GM18517 (cell line): ENCODE data around the gene DCLK1.
A peak's percentile ranks its signal among the peaks of the same experiment; 100 is the strongest.

Source experiments
- ATAC-seq: cut with Tn5 transposase; IDR thresholded peaks from one replicate; pipeline ENCODE4 v1.9.1; 2021; ENCODE audit warnings: mild to moderate bottlenecking, moderate library complexity; ENCODE audit not compliant: unreplicated experiment

Gene DCLK1

DNA sequence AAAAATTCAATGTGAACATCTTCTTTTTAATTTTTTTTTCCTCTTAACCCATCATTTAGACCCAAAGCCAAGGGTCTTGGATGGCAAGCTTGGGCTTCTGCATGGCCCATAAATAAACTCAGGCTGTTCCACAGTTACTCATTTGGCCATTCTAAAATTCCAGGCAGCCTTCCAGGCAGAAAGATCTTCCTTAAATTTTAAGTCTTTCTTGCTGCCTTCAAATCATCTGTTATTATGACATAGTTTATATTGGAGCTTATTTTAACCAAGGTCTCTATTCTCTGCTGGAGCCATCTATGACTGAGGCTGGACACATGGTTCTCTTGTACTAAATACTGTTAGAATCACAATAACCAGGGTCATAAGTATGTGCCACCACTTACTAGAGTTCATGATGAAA lies 337.4 kb downstream of the DCLK1 start:
- no peak for ATAC-seq

DNA sequence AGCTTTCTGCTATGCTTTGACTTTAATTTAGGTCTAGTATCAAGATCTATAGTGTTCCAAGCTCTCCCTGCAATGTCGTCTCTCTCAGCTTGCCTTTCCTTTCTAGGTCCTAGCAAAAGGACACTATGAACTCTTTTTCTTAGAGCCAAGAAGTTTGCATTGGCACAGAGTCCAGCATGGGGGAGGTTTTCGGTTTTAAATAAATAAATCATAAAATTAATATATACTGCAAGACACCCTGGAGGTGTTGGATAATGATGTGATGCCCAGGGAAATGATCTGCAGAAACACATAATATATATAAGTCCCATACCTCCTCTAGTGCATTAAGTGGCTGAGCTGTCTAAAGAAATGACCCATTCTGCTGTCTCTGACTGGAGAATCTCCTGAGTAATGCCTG lies 338.3 kb downstream of the DCLK1 start:
- ATAC-seq = no peak

DNA sequence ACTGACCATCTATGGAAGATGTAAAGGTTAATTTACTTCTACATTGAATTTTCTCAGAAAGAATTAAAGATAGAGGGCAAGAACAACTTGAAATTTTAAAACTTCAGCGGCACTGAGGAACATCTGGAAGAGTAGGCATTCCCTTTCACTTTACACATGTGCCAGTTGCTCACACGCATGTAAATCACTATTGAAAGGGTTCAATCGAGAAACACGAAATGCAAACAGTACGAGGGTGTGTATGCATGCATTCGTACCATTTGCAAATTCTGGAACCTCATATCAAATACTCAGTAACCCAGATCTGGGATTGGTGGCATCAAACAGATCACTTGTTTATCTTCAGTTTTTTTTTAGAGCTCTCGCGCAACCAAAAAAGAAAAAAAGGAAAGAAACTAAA lies 339.2 kb downstream of the DCLK1 start:
- ATAC-seq = no peak

DNA sequence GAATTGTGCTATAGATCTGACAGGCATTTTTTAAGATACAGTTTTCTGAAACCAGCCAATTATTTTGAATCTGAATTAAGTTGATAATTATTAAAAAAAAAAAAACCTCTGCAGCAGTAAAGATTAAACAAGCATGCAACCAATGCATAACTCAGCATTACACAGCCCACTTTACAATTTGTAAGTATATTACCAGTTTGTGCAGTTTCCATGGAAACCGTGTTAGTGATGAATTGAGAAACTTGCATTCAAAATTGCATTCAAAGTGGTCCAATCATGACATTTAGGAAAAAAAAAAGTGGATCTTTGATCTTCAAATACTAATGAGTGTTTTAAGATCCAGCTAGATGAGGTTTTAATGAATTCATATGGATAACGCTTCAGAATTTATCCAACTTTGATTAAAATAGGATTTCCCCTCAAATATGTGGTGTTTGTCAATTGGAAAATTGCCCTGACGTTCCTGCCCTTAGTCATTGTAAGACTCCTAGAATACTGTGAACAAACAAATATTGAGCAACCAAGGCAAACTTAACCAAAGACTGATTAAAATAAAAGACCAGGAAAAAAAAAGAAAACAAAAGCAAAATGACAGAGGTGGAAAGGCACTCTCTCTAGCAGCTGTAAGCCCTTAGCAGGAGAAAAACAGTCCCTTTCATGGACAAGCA lies 339.9 kb downstream of the DCLK1 start:
- ATAC-seq = no peak

DNA sequence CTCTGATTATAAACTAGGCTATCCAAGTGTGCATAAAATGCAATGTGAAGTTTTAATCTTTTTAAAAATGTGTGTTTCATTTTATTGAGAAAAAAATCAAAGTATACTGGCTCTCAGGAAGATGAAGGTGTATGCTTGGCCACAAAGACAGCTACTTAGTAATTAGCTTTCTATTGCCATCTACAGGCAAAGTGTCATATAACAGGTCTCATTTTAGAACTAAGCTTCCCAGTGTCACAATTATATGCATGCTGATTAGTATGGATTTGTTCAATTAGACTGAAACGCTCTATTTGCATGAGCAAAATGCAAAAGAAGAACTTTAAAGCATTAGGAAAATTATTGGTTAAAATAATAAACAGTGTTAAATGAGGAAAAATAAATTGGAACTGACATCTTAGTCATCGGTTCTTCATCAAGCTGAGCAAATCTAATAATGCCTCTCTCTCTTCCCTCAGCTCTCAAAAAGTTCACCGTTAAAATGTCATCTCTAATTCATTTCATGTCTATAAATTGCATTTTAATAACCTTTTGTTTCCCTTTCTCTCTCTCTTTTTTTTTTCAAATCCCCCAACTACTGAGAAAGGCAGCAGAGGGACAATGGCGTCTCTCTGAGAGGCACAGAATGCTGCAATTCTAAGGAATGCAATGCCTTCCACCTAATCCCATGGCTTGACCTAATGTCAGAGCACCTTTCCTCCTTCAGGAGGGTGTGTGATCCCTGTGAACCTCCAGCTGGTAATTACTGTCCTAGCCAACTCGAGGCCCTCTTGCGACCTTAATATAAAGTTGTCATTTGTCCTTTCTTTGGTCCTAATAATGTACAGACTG lies 341.6 kb downstream of the DCLK1 start:
- ATAC-seq = peak; percentile 59

DNA sequence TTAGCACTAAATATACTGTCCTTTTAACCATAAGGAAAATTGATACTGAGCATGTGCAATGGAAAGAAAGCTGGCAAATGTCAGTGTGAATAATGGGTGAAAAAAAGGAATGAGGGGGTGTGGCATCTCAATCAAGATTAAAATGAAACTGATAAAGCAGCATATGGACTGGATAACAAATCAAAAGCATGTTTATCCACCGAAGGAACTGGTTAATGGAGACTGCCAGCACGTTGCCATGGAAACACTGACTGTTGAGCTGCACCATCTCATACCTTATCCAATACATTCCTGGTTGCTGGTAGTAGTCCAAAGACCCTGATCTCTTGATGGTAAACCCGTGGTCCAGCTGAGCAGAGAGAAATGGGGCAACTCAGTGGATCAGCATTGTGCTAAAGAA lies 343.2 kb downstream of the DCLK1 start:
- no peak for ATAC-seq

DNA sequence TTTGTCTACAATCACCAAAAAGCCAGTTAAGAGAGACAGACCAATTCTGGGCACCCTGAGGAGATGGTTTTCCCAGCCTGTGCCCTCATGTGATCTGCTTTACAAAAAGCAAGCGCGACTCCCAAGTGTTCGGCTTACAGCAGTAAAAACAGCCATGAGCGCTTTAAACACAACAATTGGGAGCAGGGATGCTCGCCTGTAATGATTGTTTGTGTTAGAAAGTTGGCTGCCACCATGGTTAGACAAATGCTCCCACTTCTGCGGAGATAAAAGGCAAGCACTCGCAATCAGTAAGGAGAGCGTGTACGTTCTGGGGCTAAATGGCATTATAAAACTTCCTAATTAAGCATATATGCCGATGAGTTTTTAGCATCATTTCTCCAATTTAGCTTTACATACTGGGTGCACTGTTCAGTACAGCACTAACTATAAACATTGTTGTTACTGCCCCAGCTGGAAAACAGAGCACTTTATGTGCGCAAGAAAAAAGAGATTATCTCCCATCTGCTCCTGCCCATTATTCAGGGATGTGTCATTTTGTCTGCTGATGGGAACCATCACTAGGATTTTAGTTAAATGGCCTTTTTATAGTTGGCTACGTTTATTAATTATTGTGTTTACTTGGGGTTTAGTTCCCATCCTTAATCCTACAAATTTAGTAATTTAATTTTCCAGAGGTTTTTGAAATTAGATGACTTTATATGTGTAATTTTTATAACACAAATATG lies 345.4 kb downstream of the DCLK1 start:
- ATAC-seq = no peak

DNA sequence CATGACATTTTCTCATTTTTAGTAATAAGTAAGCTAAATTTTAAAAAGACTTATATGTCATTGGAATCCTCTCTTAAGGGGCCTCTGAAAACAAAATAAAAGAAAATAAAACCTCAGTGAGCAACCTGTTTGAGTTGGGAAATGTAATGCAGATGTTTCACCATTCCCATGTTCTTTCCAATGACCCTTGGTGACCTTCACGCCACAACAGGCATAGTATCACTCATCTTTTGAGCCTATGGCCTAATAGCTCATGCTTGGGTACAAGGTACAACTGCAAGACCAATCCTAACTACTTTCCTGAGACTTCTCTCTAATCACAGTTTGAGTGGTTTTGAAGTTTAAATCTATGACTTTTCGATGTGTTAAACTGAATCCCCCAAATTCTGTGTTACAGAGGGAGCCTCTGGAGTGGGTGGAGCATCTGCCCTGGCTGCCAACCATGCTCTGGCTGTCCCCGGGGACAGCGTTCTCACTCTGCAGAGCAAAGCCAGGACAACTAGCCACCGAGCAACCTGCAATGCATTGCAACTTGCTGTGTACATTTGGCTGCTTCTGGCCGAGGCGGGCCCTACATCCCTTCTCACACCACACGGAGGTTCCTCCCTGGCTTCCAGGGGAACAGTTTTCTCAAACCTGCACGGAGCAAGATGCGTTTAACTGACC lies 346.8 kb downstream of the DCLK1 start:
- no peak for ATAC-seq

DNA sequence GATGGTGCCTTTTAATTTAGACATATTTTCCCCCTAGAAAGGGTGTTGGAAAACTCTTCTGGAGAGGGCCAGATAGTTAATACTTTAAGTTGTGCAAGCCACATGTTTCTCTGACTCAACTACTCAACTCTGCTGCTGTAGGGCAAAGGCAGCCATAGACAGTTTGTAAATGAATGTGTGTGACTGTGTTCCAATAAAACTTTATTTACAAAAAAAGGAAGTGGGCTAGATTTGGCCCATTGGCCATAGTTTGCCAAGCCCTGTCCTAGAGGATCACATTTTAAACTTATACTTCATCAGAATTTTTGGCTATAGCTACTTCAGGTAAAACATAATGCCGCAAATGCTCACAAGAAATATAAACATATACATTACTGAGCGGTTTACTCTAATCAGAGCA lies 348.4 kb downstream of the DCLK1 start:
- ATAC-seq = no peak

DNA sequence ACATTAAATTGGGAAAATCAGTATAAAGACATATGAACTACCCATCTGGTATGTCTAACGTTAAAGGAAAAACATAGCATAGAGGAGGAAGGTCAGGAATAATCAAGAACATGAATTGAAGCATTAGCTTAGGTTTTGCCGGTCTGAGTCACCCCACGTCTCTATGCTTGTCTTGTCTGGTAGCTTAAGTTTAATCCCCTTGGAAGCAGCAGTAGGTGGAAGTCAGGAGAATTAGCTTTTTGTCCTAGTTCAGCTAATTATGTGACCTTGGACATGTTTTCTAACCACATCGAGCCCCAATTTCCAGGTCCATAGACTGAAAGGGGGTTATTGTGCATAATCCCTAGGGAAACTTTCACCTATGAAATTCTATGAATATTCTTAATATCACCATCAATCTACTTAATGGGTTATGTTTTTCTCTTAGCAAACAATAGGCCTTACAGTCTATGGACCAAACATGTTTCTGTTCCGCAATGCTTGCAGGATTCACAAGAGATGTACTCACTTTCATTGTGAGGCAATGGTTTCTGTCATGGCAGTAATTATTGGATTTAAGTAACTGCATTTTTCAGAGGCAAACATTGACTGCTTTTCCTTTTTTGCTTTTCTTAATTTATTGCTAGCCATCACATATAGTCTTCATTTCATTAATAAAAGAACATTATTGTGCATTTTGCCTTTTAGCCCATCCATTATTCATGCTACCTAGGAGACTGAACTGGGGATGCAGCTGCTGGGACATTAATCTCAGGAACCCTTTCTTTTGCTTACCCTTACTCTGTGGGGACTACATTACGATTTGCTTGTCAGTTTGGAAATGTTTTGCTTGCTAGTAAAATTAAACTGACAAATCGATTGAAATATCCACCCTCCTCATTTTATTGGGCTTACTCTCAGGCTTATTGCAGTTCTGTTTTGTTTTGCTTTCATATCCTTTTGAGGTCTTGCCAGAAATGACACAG lies 349.9 kb downstream of the DCLK1 start:
- no peak for ATAC-seq

DNA sequence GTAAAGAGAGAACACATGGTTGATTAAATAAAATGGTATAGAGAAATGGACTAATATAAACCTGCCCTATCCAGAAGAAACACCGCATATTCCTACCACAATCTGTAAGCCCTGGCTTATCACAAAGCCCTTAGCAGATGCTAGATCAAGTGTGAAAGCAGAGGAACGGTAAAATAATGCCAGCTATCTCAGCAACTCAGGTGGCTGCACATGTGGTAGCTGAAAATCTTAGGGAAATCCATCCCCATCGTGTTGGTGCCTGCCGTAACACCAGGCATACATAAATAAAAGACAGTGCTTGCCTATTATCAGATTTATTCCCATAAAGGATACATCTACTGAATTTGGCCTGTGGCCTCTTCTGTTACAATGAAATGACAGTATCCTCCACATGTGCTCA lies 350.6 kb downstream of the DCLK1 start:
- ATAC-seq = no peak

DNA sequence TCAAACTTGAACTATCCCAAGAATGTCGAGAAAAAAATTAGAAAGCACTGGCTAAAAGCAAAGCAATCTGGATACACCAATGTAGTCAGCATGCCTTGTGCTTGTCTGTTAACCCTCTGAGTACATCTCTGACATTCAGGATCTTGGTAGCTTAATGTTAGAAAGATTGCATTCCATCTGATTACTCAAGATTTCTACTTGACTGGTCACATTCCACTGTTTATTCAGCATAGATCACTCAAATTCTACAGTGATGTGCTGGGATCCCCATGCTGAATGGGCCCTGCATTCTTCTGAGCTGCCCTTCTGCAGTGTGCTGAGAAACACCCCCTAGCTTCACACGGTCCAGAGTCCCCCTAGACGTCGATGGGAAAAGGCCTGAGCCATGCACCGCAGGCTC lies 359.3 kb downstream of the DCLK1 start:
- ATAC-seq = no peak

DNA sequence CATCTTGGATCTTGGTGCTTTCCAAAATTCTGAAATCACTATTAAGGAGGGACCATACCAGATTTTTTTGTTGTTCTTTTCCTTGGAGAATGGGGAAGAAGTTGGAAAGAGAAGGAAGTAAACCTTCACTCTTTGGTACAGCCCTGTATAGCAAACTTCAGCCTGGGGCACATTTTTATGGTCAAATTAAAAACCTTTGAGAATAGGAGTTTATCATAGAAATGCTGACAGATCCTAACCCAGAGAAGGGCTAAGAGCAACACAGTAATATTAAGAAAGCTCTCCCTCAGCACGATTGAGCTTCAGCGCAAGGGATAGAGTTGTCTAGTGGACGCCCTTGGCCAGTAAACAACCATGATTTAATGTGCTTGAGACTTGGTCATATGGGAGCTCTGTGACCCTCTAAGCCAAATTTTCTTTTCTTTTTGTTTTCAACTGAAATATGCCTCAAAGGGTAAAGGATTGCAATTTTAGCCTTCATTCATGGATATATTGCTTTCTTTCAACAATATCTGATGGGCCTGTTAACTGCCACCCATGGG lies 360.4 kb downstream of the DCLK1 start:
- no peak for ATAC-seq

DNA sequence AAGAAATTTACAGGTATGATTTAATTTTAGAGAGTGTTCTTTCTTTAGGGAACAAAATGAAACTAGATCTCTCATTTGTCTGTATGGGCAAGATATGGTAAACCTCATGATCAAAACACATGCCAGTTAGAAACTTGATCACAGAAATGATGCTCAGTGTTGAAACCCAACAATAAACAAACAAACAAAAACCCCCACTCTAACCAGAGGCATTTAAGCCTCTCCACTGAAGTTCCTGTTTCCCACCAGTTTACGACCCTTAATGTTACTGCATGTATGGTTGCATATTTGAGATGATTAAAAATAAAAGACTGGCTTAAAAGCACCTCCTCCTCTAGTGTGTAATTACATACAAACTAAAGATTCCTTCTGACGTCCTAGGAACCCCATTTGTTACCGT lies 361.4 kb downstream of the DCLK1 start:
- ATAC-seq = no peak

DNA sequence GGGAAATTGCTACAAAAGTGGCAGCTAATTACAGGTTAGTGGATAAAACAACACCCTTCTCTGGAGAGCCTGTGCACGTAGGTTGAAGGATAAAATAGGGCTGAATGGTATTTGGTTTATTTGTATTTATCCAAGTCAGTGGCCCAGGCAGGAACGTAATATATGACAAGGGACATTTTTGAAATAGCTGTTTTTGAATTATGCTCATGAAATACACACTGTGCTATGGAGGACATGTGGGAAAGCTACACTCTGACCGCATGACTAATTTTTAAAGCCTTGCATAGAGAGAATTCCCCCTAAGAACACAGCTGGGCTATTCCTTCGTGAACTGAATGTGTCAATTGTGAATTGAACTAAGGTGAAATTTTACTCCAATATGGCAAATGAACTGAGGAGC lies 362.6 kb downstream of the DCLK1 start:
- ATAC-seq = no peak

DNA sequence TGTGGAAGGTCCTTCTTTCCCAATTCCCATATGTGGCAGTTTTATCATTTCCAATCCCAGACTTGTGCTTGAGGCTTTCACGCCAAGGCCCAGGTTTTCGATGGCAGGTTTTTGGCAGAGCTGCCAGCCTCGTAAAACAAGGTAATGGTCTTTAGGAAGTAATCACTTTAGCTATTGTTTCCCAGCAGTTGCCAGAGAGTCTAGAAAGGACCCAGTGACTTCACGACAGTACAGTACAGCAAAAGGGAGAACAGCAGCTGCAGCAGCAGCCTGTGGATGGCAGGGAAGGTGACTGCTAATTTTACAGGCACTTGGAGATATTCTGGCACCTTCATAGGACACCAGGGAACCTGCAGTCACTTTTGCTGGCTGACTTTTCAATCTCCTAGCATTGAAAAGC lies 363.1 kb downstream of the DCLK1 start:
- no peak for ATAC-seq

DNA sequence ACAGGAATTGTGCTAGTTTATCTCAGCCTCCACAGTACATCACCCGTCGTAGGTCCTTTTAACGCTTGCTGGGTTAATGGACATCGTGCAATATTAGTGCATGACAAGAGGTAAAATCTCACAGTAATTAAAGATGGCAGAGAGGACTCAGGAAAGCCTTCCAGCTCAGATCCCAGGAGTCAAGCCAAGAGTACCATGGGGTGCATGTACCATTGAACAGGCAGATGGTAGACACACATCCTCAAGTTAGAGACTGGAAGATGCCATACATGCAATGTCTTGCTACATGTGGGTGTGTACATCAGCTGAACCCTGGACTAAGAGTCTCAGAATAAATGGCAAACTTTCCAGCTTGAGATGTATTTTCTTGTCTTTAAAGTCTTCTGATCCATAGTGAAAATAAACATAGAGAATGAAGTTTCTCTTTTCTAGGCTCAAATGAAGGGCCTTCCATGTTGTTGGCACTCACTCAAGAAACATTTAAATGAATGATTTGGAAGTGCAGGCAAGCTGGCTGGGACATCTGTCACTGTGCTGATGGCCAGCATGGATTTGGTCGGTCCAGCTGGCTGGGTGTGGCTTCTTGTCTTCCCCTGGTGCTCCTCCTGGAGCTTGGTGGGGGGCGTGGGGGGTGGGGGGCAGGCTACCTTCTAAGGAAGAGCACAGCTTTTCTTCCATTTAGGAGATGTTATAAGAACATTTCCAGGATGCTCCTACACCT lies 363.8 kb downstream of the DCLK1 start:
- ATAC-seq = no peak

DNA sequence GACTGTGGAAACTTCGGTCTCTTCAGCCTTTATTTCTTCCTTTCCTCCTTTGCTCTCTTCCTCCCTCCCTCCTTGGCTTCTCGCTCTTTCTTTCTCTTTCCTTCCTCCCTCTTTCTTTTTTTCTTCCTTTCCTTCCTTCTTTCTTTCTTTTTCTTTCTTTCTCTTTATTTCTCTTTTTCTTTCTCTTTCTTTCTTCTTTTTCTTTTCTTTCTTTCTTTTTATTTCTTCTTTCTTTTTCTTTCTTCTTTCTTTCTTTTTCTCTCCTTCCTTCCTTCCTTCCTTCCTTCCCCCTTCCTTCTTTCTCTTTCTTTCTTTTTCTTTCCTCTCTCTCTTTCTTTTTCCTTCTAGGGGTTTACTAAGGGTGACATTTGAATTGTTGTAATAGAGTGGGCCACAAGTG lies 364.5 kb downstream of the DCLK1 start:
- no peak for ATAC-seq

DNA sequence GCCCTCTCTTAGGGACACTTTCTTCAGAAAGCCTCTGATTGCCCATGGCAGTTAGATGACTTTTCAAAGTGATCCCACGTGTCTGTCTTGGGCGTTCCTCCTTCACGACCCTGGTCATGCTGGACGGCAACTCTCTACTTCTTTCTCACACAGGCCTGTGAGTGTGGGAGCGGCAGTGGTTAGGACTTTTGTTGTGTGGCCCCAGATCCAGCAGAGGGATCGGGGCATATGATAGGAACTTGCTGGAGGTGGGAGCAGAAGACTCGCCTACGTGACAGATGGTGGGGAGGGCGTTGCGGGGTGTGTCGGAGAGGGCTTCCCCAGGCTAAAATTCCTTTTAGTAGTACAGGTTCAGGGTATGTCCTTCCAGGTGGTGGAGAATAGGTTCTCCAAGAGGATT lies 365.2 kb downstream of the DCLK1 start:
- ATAC-seq = no peak
